Naive thymus-derived CD4-positive, alpha-beta T cell (primary cell): ENCODE results near the gene PRSS3. TPM values are rescaled to one million over a fixed set of nuclear protein-coding genes. Genes with fewer than 3 reads are reported as not detected.
A peak's percentile ranks its signal among the peaks of the same experiment; 100 is the strongest.
"Not testable (repeated sequence)": the region's sequence is repeated elsewhere in the genome, so short reads cannot be mapped to it uniquely, and the experiment has no call there.

Experiments
- ATAC-seq: fragments of 150-1000 bp; cut with Tn5 transposase; 2 replicates; pipeline ENCODE4 v1.10.0; 2021; ENCODE audit warnings: mild to moderate bottlenecking, moderate library complexity
- CTCF ChIA-PET: fragments of 350-600 bp; sonication (Branson Sonifier 250); formaldehyde crosslinking; loops from one replicate; lab custom pipeline; 2021; ENCODE audit warnings: antibody characterized with exemption; lab: Charles Lee
- POLR2A ChIA-PET: fragments of 350-600 bp; sonication (Branson Sonifier 250); formaldehyde crosslinking; loops from one replicate; lab custom pipeline; 2021; ENCODE audit warnings: antibody characterized with exemption, inconsistent platforms; lab: Charles Lee
- DNase-seq, 9 donors: peaks; one replicate each; pipeline versions ENCODE4 v3.0.0 to v3.0.0-alpha.2; 2020 to 2022; ENCODE audit warnings: mixed read lengths in 1 of 9
- H3K27ac ChIP-seq: one replicate; pipeline ENCODE4 v1.7.0; 2013; ENCODE audit warnings: mild to moderate bottlenecking, low read depth, low read length, moderate library complexity
- H3K27me3 ChIP-seq, 2 donors: one replicate each; pipeline ENCODE4 v1.7.0; 2013; ENCODE audit warnings: low read length in 2 of 2, mild to moderate bottlenecking in 2 of 2, moderate library complexity in 2 of 2; ENCODE audit not compliant: control insufficient read depth in 2 of 2, insufficient read depth in 2 of 2
- H3K36me3 ChIP-seq, 3 experiments: 1 replicate in 2 of 3; 2 replicates in 1 of 3; pipeline ENCODE4 v1.7.0; 2013; ENCODE audit warnings: low read length in 3 of 3, mild to moderate bottlenecking in 3 of 3, moderate library complexity in 1 of 3; ENCODE audit not compliant: insufficient read depth in 3 of 3, control insufficient read depth in 2 of 3
- H3K4me1 ChIP-seq, 2 donors: one replicate each; pipeline ENCODE4 v1.7.0; 2013; ENCODE audit warnings: low read length in 2 of 2, mild to moderate bottlenecking in 2 of 2, moderate library complexity in 1 of 2; ENCODE audit not compliant: control insufficient read depth in 2 of 2, insufficient read depth in 2 of 2
- H3K4me3 ChIP-seq: 2 replicates; pipeline ENCODE4 v1.7.0; 2013; ENCODE audit warnings: mild to moderate bottlenecking, low read length
- H3K9me3 ChIP-seq, 3 experiments: 1 replicate in 2 of 3; 2 replicates in 1 of 3; pipeline ENCODE4 v1.7.0; 2013; ENCODE audit warnings: low read length in 3 of 3; ENCODE audit not compliant: control insufficient read depth in 2 of 3
- H3K27ac Mint-ChIP-seq, 9 donors: one replicate each; pipeline ENCODE4 v1.8.0; 2020 to 2022; ENCODE audit warnings: mixed read lengths in 9 of 9, mild to moderate bottlenecking in 8 of 9, moderate library complexity in 5 of 9, inconsistent platforms in 2 of 9
- H3K27me3 Mint-ChIP-seq, 5 donors: one replicate each; pipeline ENCODE4 v1.8.0; 2021 to 2022; ENCODE audit warnings: mixed read lengths in 5 of 5, mild to moderate bottlenecking in 1 of 5
- H3K36me3 Mint-ChIP-seq, 5 donors: one replicate each; pipeline ENCODE4 v1.8.0; 2020 to 2022; ENCODE audit warnings: mixed read lengths in 5 of 5, mild to moderate bottlenecking in 3 of 5, inconsistent platforms in 1 of 5
- H3K4me1 Mint-ChIP-seq, 7 donors: one replicate each; pipeline ENCODE4 v1.8.0; 2020 to 2022; ENCODE audit warnings: mixed read lengths in 7 of 7, mild to moderate bottlenecking in 3 of 7, inconsistent platforms in 1 of 7
- H3K4me3 Mint-ChIP-seq, 10 donors: one replicate each; pipeline ENCODE4 v1.8.0; 2020 to 2022; ENCODE audit warnings: mild to moderate bottlenecking in 10 of 10, mixed read lengths in 10 of 10, moderate library complexity in 6 of 10, inconsistent platforms in 2 of 10
- H3K9me3 Mint-ChIP-seq, 11 donors: one replicate each; pipeline ENCODE4 v1.8.0; 2020 to 2022; ENCODE audit warnings: mixed read lengths in 11 of 11, mild to moderate bottlenecking in 4 of 11, inconsistent platforms in 1 of 11, moderate library complexity in 1 of 11
- intact Hi-C, 2 donors: fragments of 100-400 bp; cut with micrococcal nuclease; formaldehyde crosslinking; loops; one replicate each; pipeline ENCODE4 v1.15.1; 2023
- polyA plus RNA-seq, 2 donors: library from polyadenylated mRNA; unstranded; fragments of 300-500 nt; fragmentation: Illumina TruSeq; gene quantifications; one replicate each; pipeline ENCODE4 v1.2.3, GENCODE V29; 2021
- total RNA-seq, 6 experiments: library from RNA in 5 of 6; stranded (reverse) in 5 of 6; gene quantifications; 1 replicate in 5 of 6; 2 replicates in 1 of 6; pipeline ENCODE4 v1.2.3 and lab custom pipeline; 2021 to 2026

The PRSS3 gene
- total and polyA plus RNA-seq, 7 experiments from 2014 or later: 2.5 TPM; not detected in 6

DNA sequence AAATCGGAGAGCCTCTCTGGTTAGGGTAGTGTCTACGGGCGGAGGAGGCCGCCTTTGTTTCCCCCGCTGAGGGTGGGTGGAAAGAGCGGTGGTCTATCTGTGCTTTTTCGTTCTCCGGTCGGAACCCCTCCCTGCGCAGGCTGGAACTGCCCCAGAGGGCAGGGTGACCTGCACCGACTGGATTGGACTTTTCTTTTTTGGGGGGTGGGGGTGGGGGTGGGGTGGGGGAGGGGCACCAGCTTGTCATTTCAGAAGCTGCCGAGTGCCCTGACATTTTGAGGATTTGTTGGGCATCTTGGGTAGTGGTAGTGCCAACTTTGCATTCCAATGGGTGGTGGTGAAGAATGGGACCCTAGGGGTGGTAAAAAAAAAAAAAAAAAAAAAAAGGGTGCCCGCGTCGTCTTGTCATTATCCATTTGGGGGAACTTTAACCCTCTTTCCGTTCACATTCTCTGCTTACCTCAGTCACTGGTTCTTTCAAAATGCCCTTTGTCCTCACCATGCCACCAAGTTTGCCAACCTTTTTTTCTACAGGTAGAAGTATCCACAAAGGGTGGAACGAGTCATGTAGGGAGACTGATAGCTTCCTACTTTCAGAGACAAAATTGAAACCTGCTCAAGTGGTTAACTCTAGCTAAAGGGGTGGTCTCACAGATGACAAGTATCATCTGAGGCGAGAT, 22.9 kb downstream of the PRSS3 start:
- no peaks in the 10 kb centered on the region for H3K9me3 ChIP-seq
- Mint-ChIP-seq H3K27ac (peak overlapping the region; percentile 70 to 98 (median 89)), H3K27me3 (no peaks in the 10 kb centered on the region), H3K4me3 (peak overlapping the region; percentile 83 to 98 (median 94)), H3K36me3 (peaks cover 0 to 4% (median 0%) of the 10 kb centered on the region in 5 donors), H3K4me1 (peaks cover 24 to 62% (median 54%) of the 10 kb centered on the region in 7 donors), H3K9me3 (no peaks in the 10 kb centered on the region)
- H3K4me3 ChIP-seq: peak overlapping the region; percentile 88
- H3K27me3 ChIP-seq: no peaks in the 10 kb centered on the region
- intact Hi-C loops: loop anchor here (1.0 to 10.0 kb wide), 11 partner anchors 18 to 1296 kb away; partner anchors contain the start of genes NOL6 (in 2 of the 2), ATOSB (in 1 of the 2), DNAJA1 (in 1 of the 2) and ENHO (in 1 of the 2)
- POLR2A ChIA-PET: interaction anchor here (0.5 to 0.7 kb wide), 4 partner anchors 30 to 765 kb away, joined by 3 to 8 read pairs (median 4); no protein-coding TSS in a partner anchor
- H3K36me3 ChIP-seq: no peaks in the 10 kb centered on the region
- H3K27ac ChIP-seq: peak overlapping the region; percentile 96
- peaks cover 19 to 21% of the 10 kb centered on the region in 2 donors for H3K4me1 ChIP-seq
- CTCF ChIA-PET: interaction anchor here (0.8 kb wide), 1 partner anchor 41 kb away, joined by 5 read pairs; no protein-coding TSS in a partner anchor
- no peak for DNase-seq
- no peak for ATAC-seq

GRCh38 chr9:33818847-33819500, 23.6 kb downstream of the PRSS3 start:
- DNase-seq (no peak), ATAC-seq (no peak)
- POLR2A ChIA-PET: interaction anchor here (0.6 kb wide), 2 partner anchors 29 to 98 kb away, joined by 3 to 4 read pairs; no protein-coding TSS in a partner anchor
- Histone ChIP-seq H3K4me3 (peak overlapping the region; percentile 88), H3K27me3 (no peaks in the 10 kb centered on the region), H3K4me1 (peaks cover 19 to 21% of the 10 kb centered on the region in 2 donors), H3K27ac (peak overlapping the region; percentile 60), H3K9me3 (no peaks in the 10 kb centered on the region), H3K36me3 (no peaks in the 10 kb centered on the region)
- CTCF ChIA-PET: interaction anchor here (0.8 kb wide), 1 partner anchor 42 kb away, joined by 5 read pairs; no protein-coding TSS in a partner anchor
- H3K9me3 Mint-ChIP-seq: no peaks in the 10 kb centered on the region
- peaks cover 24 to 62% (median 51%) of the 10 kb centered on the region in 7 donors for H3K4me1 Mint-ChIP-seq
- H3K27ac Mint-ChIP-seq: peak overlapping the region; percentile 70 to 98 (median 89)
- no peaks in the 10 kb centered on the region for H3K27me3 Mint-ChIP-seq
- H3K36me3 Mint-ChIP-seq: peaks cover 0 to 4% (median 0%) of the 10 kb centered on the region in 5 donors
- intact Hi-C loops: loop anchor here (1.0 to 10.0 kb wide), 11 partner anchors 18 to 1296 kb away; partner anchors contain the start of genes NOL6 (in 2 of the 2), ATOSB (in 1 of the 2), DNAJA1 (in 1 of the 2) and ENHO (in 1 of the 2)
- peak overlapping the region; percentile 83 to 98 (median 94) for H3K4me3 Mint-ChIP-seq

GRCh38 chr9:33820231-33820745, 24.9 kb downstream of the PRSS3 start:
- intact Hi-C loops: no loop called here
- ATAC-seq: no peak
- no peaks in the 10 kb centered on the region for H3K9me3 Mint-ChIP-seq
- peak overlapping the region in 6 of 9 donors; percentile 0 to 62 (median 39) for H3K27ac Mint-ChIP-seq
- CTCF ChIA-PET: interaction anchor here (0.6 to 1.3 kb wide), 3 partner anchors 7 to 230 kb away, joined by 3 to 4 read pairs (median 3); no protein-coding TSS in a partner anchor
- POLR2A ChIA-PET: no interaction called here
- H3K36me3 Mint-ChIP-seq: peaks cover 0 to 4% (median 0%) of the 10 kb centered on the region in 5 donors
- Histone ChIP-seq H3K27me3 (no peaks in the 10 kb centered on the region), H3K27ac (no peak overlapping the region), H3K36me3 (no peaks in the 10 kb centered on the region), H3K4me3 (no peak overlapping the region), H3K4me1 (peaks cover 19 to 21% of the 10 kb centered on the region in 2 donors), H3K9me3 (no peaks in the 10 kb centered on the region)
- H3K4me1 Mint-ChIP-seq: peaks cover 24 to 52% (median 42%) of the 10 kb centered on the region in 7 donors
- H3K4me3 Mint-ChIP-seq: peak overlapping the region; percentile 35 to 98 (median 77)
- no peaks in the 10 kb centered on the region for H3K27me3 Mint-ChIP-seq
- DNase-seq: no peak

GRCh38 chr9:33823801-33824200, 28.4 kb downstream of the PRSS3 start:
- Mint-ChIP-seq H3K27me3 (no peaks in the 10 kb centered on the region), H3K36me3 (peaks cover 0 to 4% (median 3%) of the 10 kb centered on the region in 5 donors), H3K27ac (no peak overlapping the region), H3K4me1 (peaks cover 21 to 36% (median 25%) of the 10 kb centered on the region in 7 donors), H3K4me3 (no peak overlapping the region), H3K9me3 (no peaks in the 10 kb centered on the region)
- Histone ChIP-seq H3K4me1 (peaks cover 11 to 14% of the 10 kb centered on the region in 2 donors), H3K27me3 (no peaks in the 10 kb centered on the region), H3K36me3 (no peaks in the 10 kb centered on the region), H3K4me3 (no peak overlapping the region), H3K9me3 (no peaks in the 10 kb centered on the region), H3K27ac (no peak overlapping the region)
- POLR2A ChIA-PET: interaction anchor here (1.0 kb wide), 1 partner anchor 10 kb away, joined by 4 read pairs; no protein-coding TSS in a partner anchor
- intact Hi-C loops: no loop called here
- CTCF ChIA-PET: interaction anchor here (1.7 kb wide), 1 partner anchor 10 kb away, joined by 4 read pairs; no protein-coding TSS in a partner anchor
- DNase-seq (no peak), ATAC-seq (no peak)

DNA sequence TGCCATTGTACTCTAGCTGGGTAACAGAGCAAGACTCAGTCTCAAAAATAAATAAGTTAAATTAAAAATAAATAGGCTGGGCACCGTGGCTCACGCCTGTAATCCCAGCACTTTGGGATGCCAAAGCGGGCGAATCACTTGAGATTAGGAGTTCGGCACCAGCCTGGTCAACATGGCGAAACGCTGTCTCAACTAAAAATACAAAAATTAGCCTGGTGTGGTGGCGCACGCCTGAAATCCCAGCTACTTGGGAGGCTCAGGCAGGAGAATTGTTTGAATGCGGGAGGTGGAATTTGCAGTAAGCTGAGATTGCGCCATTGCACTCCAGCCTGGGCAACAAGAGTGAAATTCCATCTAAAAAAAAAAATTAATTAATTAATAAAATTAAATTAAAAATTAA, 31.9 kb downstream of the PRSS3 start:
- H3K27me3 ChIP-seq, H3K4me3 Mint-ChIP-seq, H3K36me3 ChIP-seq, DNase-seq, intact Hi-C loops, H3K27me3 Mint-ChIP-seq, H3K9me3 Mint-ChIP-seq, H3K27ac ChIP-seq, H3K27ac Mint-ChIP-seq, H3K36me3 Mint-ChIP-seq, ATAC-seq, H3K4me1 ChIP-seq, CTCF ChIA-PET, H3K4me3 ChIP-seq, H3K9me3 ChIP-seq: not testable (repeated sequence)
- peaks cover 0 to 16% (median 9%) of the 10 kb centered on the region in 7 donors for H3K4me1 Mint-ChIP-seq
- POLR2A ChIA-PET: interaction anchor here (0.6 to 1.2 kb wide), 2 partner anchors 53 to 251 kb away, joined by 4 to 5 read pairs; no protein-coding TSS in a partner anchor

- H3K4me3 Mint-ChIP-seq, CTCF ChIA-PET, ATAC-seq, H3K4me1 ChIP-seq, H3K9me3 Mint-ChIP-seq, DNase-seq, H3K27ac Mint-ChIP-seq, H3K27ac ChIP-seq, H3K36me3 ChIP-seq, H3K9me3 ChIP-seq, POLR2A ChIA-PET, H3K36me3 Mint-ChIP-seq, H3K27me3 ChIP-seq, H3K4me3 ChIP-seq, intact Hi-C loops, H3K27me3 Mint-ChIP-seq: not testable (repeated sequence)
- peaks cover 6 to 21% (median 12%) of the 10 kb centered on the region in 7 donors for H3K4me1 Mint-ChIP-seq
These were observed 34.4 kb downstream of the PRSS3 start for GRCh38 chr9:33829641-33830230.
